C4-2B (cell line): ENCODE measurements around the gene USP25.

ENCODE experiments used
- H3K27ac ChIP-seq: fragments of 450-650 bp; 2 replicates; pipeline ENCODE4 v1.5.1; 2017
- CTCF ChIP-seq: fragments of 450-650 bp; conservative IDR thresholded peaks from 2 replicates; pipeline ENCODE4 v1.5.1; 2017; ENCODE audit warnings: mild to moderate bottlenecking
- ZFX ChIP-seq: fragments of 450-650 bp; IDR thresholded peaks from 2 replicates; pipeline ENCODE4 v1.6.1; 2017

The USP25 gene

GRCh38 chr21:15895142-15896106, 165.6 kb downstream of the USP25 start:
- peak overlapping the region; percentile 42 for H3K27ac ChIP-seq
- TF ChIP-seq ZFX (no peak), CTCF (no peak)

GRCh38 chr21:15896501-15896900, 166.7 kb downstream of the USP25 start:
- no peak for TF ChIP-seq ZFX
- TF ChIP-seq CTCF, result no peak
- peak overlapping the region; percentile 42; the same call in 1 of the 2 replicates for H3K27ac ChIP-seq

- TF ChIP-seq CTCF (no peak), ZFX (no peak)
- H3K27ac ChIP-seq, result 0 out of 2 replicates have a peak overlapping the region, but pooled peaks have one; percentile 8
Measured at GRCh38 chr21:15904389-15904788, 174.6 kb downstream of the USP25 start.

- TF ChIP-seq ZFX (no peak), CTCF (no peak)
- no peak overlapping the region for H3K27ac ChIP-seq
Measured at GRCh38 chr21:15908187-15908586, 178.4 kb downstream of the USP25 start.

GRCh38 chr21:15928196-15928595, 198.4 kb downstream of the USP25 start:
- TF ChIP-seq CTCF (no peak), ZFX (no peak)
- H3K27ac ChIP-seq, result no peak overlapping the region

- TF ChIP-seq CTCF (no peak), ZFX (no peak)
Measured at GRCh38 chr21:15928686-15929425, 199.1 kb downstream of the USP25 start.

GRCh38 chr21:15929536-15929935, 199.8 kb downstream of the USP25 start:
- no peak overlapping the region for H3K27ac ChIP-seq
- peak; percentile 30 for TF ChIP-seq CTCF
- TF ChIP-seq ZFX, result no peak

More at GRCh38 chr21:15928686-15929425, 199.1 kb downstream of the USP25 start:
- H3K27ac ChIP-seq, result no peak overlapping the region
